Myocyte (in vitro differentiated cells): ENCODE data around the gene KCNJ6. TPM values are rescaled to one million over a fixed set of nuclear protein-coding genes. Genes with fewer than 3 reads are reported as not detected.
"Not testable (repeated sequence)": the region's sequence is repeated elsewhere in the genome, so short reads cannot be mapped to it uniquely, and the experiment has no call there.

Source experiments
- DNase-seq: peaks from one replicate; pipeline ENCODE4 v3.0.0-alpha.2; 2012; ENCODE audit warnings: low read depth
- total RNA-seq: library from RNA; depleted of rRNA; stranded (reverse); fragments of >200 nt; gene quantifications from 2 replicates; pipeline ENCODE4 v1.2.3, GENCODE V29; 2014

Gene KCNJ6
- total RNA-seq, 1 donor from 2014 or later = 18.3 TPM

DNA sequence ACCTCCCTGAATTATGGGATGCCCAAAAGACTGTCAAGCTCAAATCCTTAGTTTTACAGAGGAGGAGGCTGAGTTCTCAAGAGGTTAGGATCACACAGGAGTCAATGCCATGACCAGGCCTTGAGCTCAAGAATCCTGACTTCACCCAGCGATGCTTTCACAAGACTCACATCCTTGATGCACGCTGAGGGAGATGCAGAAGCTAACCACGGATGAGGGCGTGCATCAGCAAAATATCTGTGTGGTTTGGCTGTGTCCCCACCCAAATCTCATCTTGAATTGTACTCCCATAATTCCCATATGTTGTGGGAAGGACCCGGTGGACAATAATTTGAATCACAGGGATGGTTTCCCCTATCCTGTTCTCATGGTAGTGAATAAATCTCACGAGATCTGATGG lies 133.2 kb downstream of the KCNJ6 start:
- DNase-seq = peak; percentile 87

DNA sequence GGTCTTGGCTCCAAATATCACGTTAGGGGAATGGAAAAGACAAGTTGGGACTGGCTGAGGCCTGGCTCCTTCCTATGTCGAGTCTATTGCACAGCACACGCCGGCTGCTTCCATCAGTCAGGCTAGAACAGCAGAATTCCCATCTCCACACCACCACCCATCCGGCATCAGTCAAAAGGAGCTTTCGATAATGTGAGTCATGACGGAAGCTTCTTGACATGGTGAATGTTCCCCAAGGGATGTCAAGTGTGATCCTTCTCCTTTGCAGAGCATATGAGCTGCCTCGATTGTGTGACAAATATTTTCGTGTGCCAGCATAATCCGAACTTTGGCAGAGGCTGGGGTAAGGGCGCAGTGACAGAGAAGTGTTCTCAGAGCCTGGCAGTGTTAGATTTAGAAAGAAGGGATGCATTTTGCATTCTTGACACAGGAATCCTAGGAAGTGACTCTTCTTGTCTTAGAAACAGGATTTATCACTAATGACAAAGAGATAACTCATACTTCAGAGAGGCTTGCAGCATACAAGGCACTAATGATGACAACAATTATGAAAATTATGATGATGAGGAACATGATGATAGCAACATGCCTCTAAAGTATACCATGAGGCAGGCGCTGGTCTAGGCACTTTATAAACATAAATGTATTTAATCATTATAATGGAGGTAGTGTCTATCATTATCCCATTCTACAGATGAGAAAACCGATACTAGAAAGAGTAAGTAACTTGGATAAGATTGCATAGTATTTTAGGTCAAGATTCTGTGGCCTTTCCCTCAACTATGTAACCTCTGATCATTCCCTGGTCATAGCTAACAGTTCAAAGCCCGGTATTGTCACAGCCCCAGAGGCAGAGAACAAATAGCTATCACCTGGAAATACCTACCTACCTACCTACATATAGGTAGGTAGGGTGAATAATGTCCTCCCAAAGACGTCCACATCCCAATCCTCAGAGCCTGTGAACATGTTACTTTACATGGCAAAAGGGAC lies 135.0 kb downstream of the KCNJ6 start:
- peak; percentile 98 for DNase-seq

GRCh38 chr21:37771181-37771580 lies 145.1 kb downstream of the KCNJ6 start:
- DNase-seq = no peak

DNA sequence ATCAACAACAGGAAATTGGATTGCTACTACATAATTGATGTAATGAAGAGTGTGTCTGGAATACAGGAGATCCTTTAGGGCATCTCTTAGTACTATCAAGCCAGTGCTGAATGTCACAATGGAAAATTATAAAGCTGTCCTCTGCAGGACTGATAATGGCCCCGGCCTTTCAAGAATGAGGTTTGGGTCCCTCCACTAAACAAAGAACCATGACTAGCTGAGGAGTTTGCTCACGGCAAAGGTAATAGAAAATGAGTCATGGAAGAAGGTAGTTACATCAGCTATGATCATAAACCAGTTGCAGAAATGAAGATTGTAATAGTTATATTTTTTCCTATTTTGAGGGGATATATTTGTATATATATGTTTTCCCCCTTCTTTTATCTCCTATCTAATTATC lies 145.8 kb downstream of the KCNJ6 start:
- no peak for DNase-seq

DNA sequence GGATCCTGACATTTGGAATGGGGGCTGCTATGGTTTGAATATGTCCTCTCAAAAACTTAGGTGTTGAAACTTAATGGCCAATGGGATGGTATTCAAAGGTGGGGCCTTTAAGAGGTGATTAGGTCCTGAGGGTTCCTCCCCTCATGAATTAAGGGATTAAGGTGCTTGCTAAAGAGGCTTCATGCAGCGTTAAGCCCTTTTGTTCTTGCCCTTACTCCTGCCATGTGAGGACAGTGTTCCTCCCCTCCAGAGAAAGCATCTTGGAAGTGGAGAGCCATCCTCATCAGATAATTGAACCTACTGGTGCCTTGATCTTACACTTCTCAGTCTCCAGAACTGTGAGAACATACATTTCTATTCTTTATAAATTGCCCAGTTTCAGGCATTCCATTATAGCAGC lies 146.6 kb downstream of the KCNJ6 start:
- DNase-seq = no peak

GRCh38 chr21:37767984-37768383 lies 148.3 kb downstream of the KCNJ6 start:
- peak; percentile 56 for DNase-seq

- DNase-seq = peak; percentile 25
Measured at GRCh38 chr21:37766129-37766528, 150.1 kb downstream of the KCNJ6 start.

DNA sequence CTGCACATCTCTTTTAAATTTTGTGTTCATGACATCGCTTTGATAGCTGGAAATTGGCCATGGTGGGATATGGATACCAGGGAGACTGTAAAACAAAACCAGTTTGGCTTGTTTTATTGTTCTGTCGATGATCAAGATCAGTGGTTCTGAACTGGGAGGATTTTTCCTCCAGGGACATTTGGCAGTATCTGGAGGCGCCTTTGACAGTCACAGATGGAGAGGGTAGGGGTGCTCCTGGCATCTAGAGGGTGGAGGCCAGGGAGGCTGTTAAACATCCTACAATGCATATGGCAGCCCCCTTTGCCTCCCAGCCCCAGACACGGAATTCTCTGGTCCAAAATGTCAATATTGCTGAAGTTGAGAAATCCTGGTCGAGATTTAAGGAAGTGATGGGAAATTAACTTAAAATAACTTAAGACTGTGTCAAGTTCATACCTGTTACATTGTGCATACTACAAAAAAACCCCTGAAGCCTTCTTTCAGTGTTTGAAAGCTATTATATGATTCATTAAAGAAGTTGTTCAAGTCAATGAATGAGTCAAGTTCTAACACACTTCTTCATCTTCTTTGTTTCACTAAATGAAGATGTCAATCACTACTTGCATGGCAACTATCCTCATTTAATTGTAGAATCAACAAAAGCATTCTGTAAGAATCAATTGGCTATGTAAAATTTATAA lies 150.9 kb downstream of the KCNJ6 start:
- no peak for DNase-seq

- no peak for DNase-seq
Measured at GRCh38 chr21:37764691-37765090, 151.6 kb downstream of the KCNJ6 start.

DNA sequence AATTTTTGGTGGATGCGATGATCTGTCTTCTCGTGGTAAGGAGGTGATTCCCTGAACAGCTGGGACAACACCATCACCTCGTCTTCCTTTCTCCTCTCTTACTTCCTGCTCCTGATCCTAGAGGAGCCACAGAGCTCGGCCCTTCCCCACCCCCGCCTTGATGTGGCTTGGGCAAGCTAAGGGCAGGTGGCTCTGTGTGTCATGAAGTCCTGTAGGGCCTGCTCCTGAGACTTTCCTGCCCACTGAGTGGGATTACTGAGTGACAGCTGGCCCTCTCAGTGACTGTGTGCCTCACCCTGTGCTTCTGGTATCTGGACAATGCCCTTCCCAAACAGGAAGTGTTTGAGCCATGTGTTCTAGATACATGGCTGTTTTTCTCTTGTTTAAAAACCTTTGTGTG lies 153.0 kb downstream of the KCNJ6 start:
- DNase-seq = peak; percentile 92

DNA sequence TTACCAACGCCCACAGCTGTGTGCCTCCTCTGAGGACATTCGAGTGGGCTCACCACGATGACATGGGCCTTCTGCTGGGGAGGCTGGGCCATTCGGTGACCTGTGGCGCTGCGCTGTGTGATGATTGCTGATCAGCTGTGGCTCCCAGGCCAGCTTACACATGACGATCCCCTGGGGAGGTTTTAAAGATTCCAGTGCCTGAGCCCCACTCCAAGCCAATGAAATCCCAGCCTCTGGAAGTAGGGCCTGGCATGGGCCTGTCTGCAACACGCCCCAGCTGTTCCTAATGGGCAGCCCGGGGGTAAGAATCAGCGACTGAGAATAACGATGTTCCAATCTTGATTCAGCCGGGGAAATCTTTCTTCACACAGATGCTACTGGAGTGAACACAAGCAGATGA lies 153.7 kb downstream of the KCNJ6 start:
- DNase-seq = peak; percentile 96

- not testable (repeated sequence) for DNase-seq
Measured at GRCh38 chr21:37761406-37761805, 154.9 kb downstream of the KCNJ6 start.

DNA sequence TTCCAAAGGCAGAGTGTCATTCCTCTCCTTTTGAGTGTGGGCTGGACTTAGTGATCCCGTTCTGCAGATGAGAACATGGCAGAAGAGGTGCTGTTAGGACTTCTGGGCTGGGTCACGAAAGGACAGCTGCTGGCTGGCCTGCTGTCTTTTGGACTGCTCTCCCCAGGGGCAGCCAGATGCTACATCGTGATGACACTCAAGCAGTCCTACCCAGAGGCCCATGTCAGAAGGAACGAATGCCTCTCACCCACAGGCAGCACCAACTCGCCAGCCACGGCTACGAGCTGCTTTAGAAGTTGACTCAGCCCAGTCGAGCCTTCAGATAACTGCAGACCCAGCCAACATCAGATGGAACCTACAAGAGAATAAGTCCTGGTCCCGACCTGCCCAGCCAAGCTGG lies 156.5 kb downstream of the KCNJ6 start:
- DNase-seq = peak; percentile 53

DNA sequence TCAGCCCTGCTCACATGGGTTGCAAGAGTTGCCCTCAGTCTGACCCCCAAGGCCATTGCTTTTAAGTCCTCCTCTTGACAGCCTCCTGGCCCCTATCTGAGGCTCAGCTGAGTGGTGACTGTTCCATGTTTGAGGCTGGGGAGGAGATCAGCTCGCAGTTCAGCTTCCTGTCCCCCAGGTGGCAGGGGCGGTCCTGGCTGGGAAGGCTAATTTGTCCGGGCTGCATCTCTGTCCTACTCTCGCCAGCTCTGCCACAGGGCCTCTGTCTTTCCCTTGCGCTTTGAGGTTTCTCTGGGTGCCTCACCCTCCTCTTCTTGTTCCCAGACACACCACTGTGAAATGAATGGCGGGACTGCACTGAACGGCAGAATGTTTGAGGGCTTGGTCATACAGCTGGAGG lies 157.3 kb downstream of the KCNJ6 start:
- peak; percentile 73 for DNase-seq

GRCh38 chr21:37757606-37758376 lies 158.5 kb downstream of the KCNJ6 start:
- peak; percentile 24 for DNase-seq

DNA sequence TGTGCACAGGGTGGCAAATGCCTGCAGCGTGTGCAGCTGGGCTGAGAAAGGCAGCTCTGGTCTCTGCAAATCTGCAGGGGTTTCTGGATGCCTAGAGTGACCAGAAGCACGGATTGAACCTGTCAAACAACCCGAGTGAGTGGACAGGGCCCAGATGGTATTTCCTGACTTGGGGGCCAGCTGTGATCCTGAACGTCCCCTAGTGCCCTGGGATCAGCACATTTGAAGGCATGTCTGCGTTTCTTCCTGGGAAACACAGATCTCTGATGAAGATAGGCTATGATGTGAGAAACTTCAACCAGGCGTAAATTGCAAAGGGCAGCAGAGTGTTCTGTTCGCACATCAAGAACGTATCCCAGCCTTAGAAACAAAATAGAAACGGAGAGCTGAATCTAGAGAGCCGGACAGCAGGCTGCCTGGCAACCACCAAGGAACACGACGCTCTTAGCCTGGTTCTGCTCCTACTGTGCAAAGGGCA lies 163.1 kb downstream of the KCNJ6 start:
- no peak for DNase-seq

- DNase-seq = no peak
Measured at GRCh38 chr21:37751268-37751975, 164.8 kb downstream of the KCNJ6 start.

DNA sequence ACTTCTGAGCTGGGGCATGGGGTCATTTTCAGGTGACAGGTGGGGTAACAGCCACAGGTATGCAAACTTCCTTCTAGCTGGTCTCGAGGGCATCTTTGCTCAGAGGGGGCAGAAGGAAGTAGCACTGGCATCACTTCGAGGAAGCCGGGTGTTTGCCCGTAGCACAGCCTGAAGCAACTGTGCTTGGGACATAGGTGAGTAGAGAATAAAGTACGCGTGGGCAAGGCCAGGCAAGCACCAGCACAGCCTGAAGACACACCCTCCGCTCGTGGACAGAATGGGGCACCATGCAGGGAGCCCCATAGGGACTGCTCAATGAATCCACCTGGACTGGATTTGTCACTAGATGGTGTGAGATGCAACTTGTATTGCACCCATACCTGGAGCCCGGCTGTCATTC lies 167.1 kb downstream of the KCNJ6 start:
- DNase-seq = no peak

- no peak for DNase-seq
Measured at GRCh38 chr21:37748351-37748750, 167.9 kb downstream of the KCNJ6 start.

DNA sequence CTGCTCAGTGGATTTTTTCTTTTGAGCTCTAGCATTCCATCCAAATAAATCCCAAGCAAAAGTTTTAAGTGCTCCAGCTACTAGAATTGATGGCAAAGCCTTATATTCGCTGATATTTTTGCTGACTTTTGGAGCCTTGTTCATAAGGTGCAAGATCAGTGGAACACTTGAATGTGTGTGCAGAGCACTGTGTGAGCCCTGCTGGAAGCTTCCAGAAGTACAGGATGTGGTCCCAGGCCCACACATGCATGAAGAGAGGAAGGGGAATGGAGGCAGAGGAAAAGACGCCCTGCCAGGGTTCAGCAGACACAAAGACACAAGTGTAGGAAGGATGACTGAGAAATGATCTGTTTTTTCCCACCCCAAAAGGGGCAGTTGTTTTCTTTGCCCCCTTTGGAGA lies 169.4 kb downstream of the KCNJ6 start:
- no peak for DNase-seq

GRCh38 chr21:37744551-37744950 lies 171.7 kb downstream of the KCNJ6 start:
- DNase-seq = no peak
